Ovary (tissue), 3 donors: ENCODE measurements around the gene TOP2A.
A peak's percentile ranks its signal among the peaks of the same experiment; 100 is the strongest.

Experiments used
- EP300 ChIP-seq: sonication (generic); formaldehyde crosslinking; IDR thresholded peaks from one replicate; pipeline ENCODE4 v1.6.1; 2017; ENCODE audit warnings: antibody characterized with exemption
- TF ChIP-seq, protein P1 (sequence below), 3 donors: fragments of 450-650 bp in 2 of 3; fragments of 200-600 bp in 1 of 3; IDR thresholded peaks; one replicate each; pipeline versions ENCODE4 v1.5.1 to v1.8.0; 2016 to 2022; ENCODE audit warnings: antibody characterized with exemption in 3 of 3, mild to moderate bottlenecking in 1 of 3
- donor health status: DM: no; HTN: no; CAD: no.

- TF ChIP-seq, protein P1, sequence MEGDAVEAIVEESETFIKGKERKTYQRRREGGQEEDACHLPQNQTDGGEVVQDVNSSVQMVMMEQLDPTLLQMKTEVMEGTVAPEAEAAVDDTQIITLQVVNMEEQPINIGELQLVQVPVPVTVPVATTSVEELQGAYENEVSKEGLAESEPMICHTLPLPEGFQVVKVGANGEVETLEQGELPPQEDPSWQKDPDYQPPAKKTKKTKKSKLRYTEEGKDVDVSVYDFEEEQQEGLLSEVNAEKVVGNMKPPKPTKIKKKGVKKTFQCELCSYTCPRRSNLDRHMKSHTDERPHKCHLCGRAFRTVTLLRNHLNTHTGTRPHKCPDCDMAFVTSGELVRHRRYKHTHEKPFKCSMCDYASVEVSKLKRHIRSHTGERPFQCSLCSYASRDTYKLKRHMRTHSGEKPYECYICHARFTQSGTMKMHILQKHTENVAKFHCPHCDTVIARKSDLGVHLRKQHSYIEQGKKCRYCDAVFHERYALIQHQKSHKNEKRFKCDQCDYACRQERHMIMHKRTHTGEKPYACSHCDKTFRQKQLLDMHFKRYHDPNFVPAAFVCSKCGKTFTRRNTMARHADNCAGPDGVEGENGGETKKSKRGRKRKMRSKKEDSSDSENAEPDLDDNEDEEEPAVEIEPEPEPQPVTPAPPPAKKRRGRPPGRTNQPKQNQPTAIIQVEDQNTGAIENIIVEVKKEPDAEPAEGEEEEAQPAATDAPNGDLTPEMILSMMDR (IDR thresholded peaks at IDR 0.05), result peak in 1 of 3 donors; percentile 23
- peak; percentile 61 for TF ChIP-seq EP300
These were observed 76.6 kb downstream of the TOP2A start for GRCh38 chr17:40340880-40341807.
